GM12878 (cell line): Measurements from ENCODE around the gene FICD.

ENCODE experiments used
- EP300 ChIP-seq, 2 experiments: fragments of 150-350 bp in 1 of 2; IDR thresholded peaks; 2 replicates each; pipeline ENCODE4 v1.6.1; 2011 to 2012; ENCODE audit warnings: low read depth in 2 of 2, low read length in 2 of 2, borderline replicate concordance in 1 of 2, improper control_type of control experiment in 1 of 2, inconsistent platforms in 1 of 2; ENCODE audit not compliant: control insufficient read depth in 1 of 2
- SREBF1 ChIP-seq: IDR thresholded peaks from 2 replicates; pipeline ENCODE4 v1.6.1; 2012; ENCODE audit warnings: mild to moderate bottlenecking, low read length
- TF ChIP-seq, protein P1 (sequence below), 3 experiments: IDR thresholded peaks in 2 of 3; conservative IDR thresholded peaks in 1 of 3; 2 replicates each; pipeline ENCODE4 v1.5.1; 2011; ENCODE audit warnings: low read depth in 3 of 3, low read length in 3 of 3, mild to moderate bottlenecking in 3 of 3, control low read depth in 2 of 3, moderate library complexity in 2 of 3, inconsistent platforms in 1 of 3, mixed read lengths in 1 of 3; ENCODE audit not compliant: control insufficient read depth in 2 of 3, insufficient read depth in 1 of 3; ENCODE audit errors: extremely low read depth in 1 of 3

DNA sequence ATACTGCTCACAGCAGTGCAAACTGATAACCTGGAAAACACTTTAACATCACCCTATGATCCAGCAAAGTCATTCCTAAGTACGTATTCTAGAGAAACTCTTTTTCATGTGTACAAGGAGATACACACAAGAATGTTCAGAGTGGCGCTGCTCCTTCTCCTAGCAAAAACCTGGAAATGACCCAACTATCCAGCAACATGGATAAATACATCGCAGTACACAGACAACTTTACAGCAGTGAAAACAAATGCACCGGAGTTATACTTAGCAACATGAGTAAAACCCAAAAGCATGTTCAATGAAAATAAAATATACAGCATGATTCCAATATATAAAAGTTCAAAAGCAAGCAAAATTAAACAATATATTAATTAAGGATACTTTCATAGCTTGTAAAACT is 27.2 kb downstream of the FICD start:
- no peak for TF ChIP-seq EP300 (IDR thresholded peaks at IDR 0.05; ENCODE audit: borderline replicate concordance in 1 of 2, control insufficient read depth in 1 of 2, low read depth in 2 of 2, low read length in 2 of 2)
- no peak for TF ChIP-seq SREBF1
- TF ChIP-seq, protein P1, sequence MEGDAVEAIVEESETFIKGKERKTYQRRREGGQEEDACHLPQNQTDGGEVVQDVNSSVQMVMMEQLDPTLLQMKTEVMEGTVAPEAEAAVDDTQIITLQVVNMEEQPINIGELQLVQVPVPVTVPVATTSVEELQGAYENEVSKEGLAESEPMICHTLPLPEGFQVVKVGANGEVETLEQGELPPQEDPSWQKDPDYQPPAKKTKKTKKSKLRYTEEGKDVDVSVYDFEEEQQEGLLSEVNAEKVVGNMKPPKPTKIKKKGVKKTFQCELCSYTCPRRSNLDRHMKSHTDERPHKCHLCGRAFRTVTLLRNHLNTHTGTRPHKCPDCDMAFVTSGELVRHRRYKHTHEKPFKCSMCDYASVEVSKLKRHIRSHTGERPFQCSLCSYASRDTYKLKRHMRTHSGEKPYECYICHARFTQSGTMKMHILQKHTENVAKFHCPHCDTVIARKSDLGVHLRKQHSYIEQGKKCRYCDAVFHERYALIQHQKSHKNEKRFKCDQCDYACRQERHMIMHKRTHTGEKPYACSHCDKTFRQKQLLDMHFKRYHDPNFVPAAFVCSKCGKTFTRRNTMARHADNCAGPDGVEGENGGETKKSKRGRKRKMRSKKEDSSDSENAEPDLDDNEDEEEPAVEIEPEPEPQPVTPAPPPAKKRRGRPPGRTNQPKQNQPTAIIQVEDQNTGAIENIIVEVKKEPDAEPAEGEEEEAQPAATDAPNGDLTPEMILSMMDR (IDR thresholded peaks at IDR 0.05 in 2 of 3, conservative IDR thresholded peaks at IDR 0.05 in 1 of 3; ENCODE audit: control insufficient read depth in 2 of 3, extremely low read depth in 1 of 3, insufficient read depth in 1 of 3, low read depth in 3 of 3, low read length in 3 of 3), result no peak
